IMR-90 (cell line): Measurements from ENCODE around the gene SOX5. TPM values are rescaled to one million over a fixed set of nuclear protein-coding genes. Genes with fewer than 3 reads are reported as not detected.

Experiments used
- ATAC-seq: fragments of 200-7000 bp; cut with Tn5 transposase; 2 replicates; pipeline ENCODE4 v1.9.1; 2020; ENCODE audit warnings: low read depth, mild to moderate bottlenecking, moderate library complexity
- BruUV-seq: library from RNA; stranded (reverse); fragments of 400-500 nt; replicated peaks from 2 replicates; lab custom pipeline; 2021; lab: Mats Ljungman, UMichigan
- CTCF ChIA-PET: fragments of 300-600 bp; formaldehyde crosslinking; extraction: SDS; loops from one replicate; lab custom pipeline; 2021; ENCODE audit warnings: antibody characterized with exemption; lab: Yijun Ruan, JAX
- POLR2A ChIA-PET: fragments of 300-600 bp; sonication (Branson Sonifier 250); formaldehyde crosslinking; loops from one replicate; lab custom pipeline; 2022; ENCODE audit warnings: antibody characterized with exemption; ENCODE audit not compliant: unreplicated experiment; lab: Charles Lee
- DNase-seq: peaks from one replicate; pipeline ENCODE4 v3.0.0; 2013
- H2AFZ ChIP-seq: replicated peaks from 2 replicates; pipeline ENCODE3; 2013; ENCODE audit warnings: low read length, mild to moderate bottlenecking; ENCODE audit not compliant: poor library complexity
- H2AK5ac ChIP-seq: 2 replicates; pipeline ENCODE4 v1.6.1; 2013; ENCODE audit warnings: low read depth, low read length, inconsistent platforms
- H2AK9ac ChIP-seq: replicated peaks from 2 replicates; pipeline ENCODE3; 2013; ENCODE audit warnings: mild to moderate bottlenecking, low read depth, low read length, moderate library complexity; ENCODE audit not compliant: poor library complexity
- H2BK120ac ChIP-seq: 2 replicates; pipeline ENCODE4 v1.6.1; 2013; ENCODE audit warnings: low read depth, low read length, inconsistent platforms
- H2BK15ac ChIP-seq: 3 replicates; pipeline ENCODE4 v1.6.1; 2013; ENCODE audit warnings: low read depth, low read length, inconsistent platforms
- H2BK20ac ChIP-seq: 2 replicates; pipeline ENCODE4 v1.6.1; 2013; ENCODE audit warnings: low read depth, mild to moderate bottlenecking, inconsistent platforms, low read length, moderate library complexity
- H2BK5ac ChIP-seq: 2 replicates; pipeline ENCODE4 v1.6.1; 2013; ENCODE audit warnings: mild to moderate bottlenecking, low read depth, low read length, inconsistent platforms; ENCODE audit not compliant: poor library complexity, severe bottlenecking
- H3K14ac ChIP-seq: replicated peaks from 2 replicates; pipeline ENCODE4 v1.6.1; 2013; ENCODE audit warnings: low read depth, low read length, inconsistent platforms
- H3K18ac ChIP-seq: 2 replicates; pipeline ENCODE4 v1.6.1; 2013; ENCODE audit warnings: low read depth, low read length, control low read depth
- H3K23ac ChIP-seq: 2 replicates; pipeline ENCODE4 v1.6.1; 2013; ENCODE audit warnings: low read depth, low read length, inconsistent platforms
- H3K27ac ChIP-seq: 2 replicates; pipeline ENCODE4 v1.5.1; 2013; ENCODE audit warnings: mild to moderate bottlenecking, control low read depth, low read length; ENCODE audit not compliant: insufficient read depth
- H3K27me3 ChIP-seq: 2 replicates; pipeline ENCODE4 v1.6.1; 2013; ENCODE audit warnings: low read length; ENCODE audit not compliant: control insufficient read depth, insufficient read depth
- H3K36me3 ChIP-seq: 2 replicates; pipeline ENCODE4 v1.6.1; 2013; ENCODE audit warnings: low read length, mixed read lengths; ENCODE audit not compliant: control insufficient read depth, insufficient read depth
- H3K4ac ChIP-seq: 2 replicates; pipeline ENCODE4 v1.6.1; 2013; ENCODE audit warnings: low read depth, low read length, inconsistent platforms
- H3K4me1 ChIP-seq: 2 replicates; pipeline ENCODE4 v1.6.1; 2013; ENCODE audit warnings: low read length, mixed read lengths; ENCODE audit not compliant: control insufficient read depth, insufficient read depth
- H3K4me2 ChIP-seq: 2 replicates; pipeline ENCODE4 v1.6.1; 2013; ENCODE audit warnings: low read depth, mild to moderate bottlenecking, control low read depth, low read length, moderate library complexity
- H3K4me3 ChIP-seq: 2 replicates; pipeline ENCODE4 v1.5.1; 2013; ENCODE audit warnings: low read depth, mild to moderate bottlenecking, control low read depth, low read length, moderate library complexity; ENCODE audit not compliant: insufficient read depth
- H3K56ac ChIP-seq: 2 replicates; pipeline ENCODE4 v1.6.1; 2013; ENCODE audit warnings: low read length, inconsistent platforms; ENCODE audit not compliant: insufficient read depth; ENCODE audit errors: extremely low read depth
- H3K79me1 ChIP-seq, 2 experiments: 2 replicates each; pipeline ENCODE4 v1.6.1; 2013; ENCODE audit warnings: low read length in 2 of 2, inconsistent platforms in 1 of 2, low read depth in 1 of 2
- H3K9ac ChIP-seq: 2 replicates; pipeline ENCODE4 v1.6.1; 2013; ENCODE audit warnings: low read depth, low read length, control low read depth
- H3K9me1 ChIP-seq: 2 replicates; pipeline ENCODE4 v1.6.1; 2013; ENCODE audit warnings: low read length, inconsistent platforms; ENCODE audit not compliant: insufficient read depth
- H3K9me3 ChIP-seq: 2 replicates; pipeline ENCODE4 v1.6.1; 2013; ENCODE audit warnings: low read length; ENCODE audit not compliant: control insufficient read depth, insufficient read depth
- H4K20me1 ChIP-seq: 2 replicates; pipeline ENCODE4 v1.6.1; 2013; ENCODE audit warnings: low read length, inconsistent platforms; ENCODE audit not compliant: insufficient read depth
- H4K5ac ChIP-seq: 2 replicates; pipeline ENCODE4 v1.6.1; 2013; ENCODE audit warnings: mild to moderate bottlenecking, low read depth, low read length, control low read depth
- H4K8ac ChIP-seq, 2 experiments: 2 replicates each; pipeline ENCODE4 v1.6.1; 2013; ENCODE audit warnings: low read depth in 2 of 2, low read length in 2 of 2, control low read depth in 1 of 2, inconsistent platforms in 1 of 2
- H4K91ac ChIP-seq: 2 replicates; pipeline ENCODE4 v1.6.1; 2013; ENCODE audit warnings: low read depth, low read length, inconsistent platforms; ENCODE audit not compliant: insufficient read depth
- CEBPB ChIP-seq: IDR thresholded peaks from 2 replicates; pipeline ENCODE4 v1.6.1; 2012; ENCODE audit warnings: low read depth, low read length, improper control_type of control experiment
- FOS ChIP-seq: fragments of 150-350 bp; IDR thresholded peaks from 2 replicates; pipeline ENCODE4 v1.6.1; 2016; ENCODE audit warnings: low read depth, low read length
- MXI1 ChIP-seq: IDR thresholded peaks from 2 replicates; pipeline ENCODE4 v1.6.1; 2012; ENCODE audit warnings: low read depth, mild to moderate bottlenecking, low read length, moderate library complexity, borderline replicate concordance
- NFE2L2 ChIP-seq: fragments of 150-350 bp; IDR thresholded peaks from 2 replicates; pipeline ENCODE4 v1.6.1; 2016; ENCODE audit warnings: low read depth, mild to moderate bottlenecking, low read length
- POLR2A ChIP-seq: IDR thresholded peaks from 2 replicates; pipeline ENCODE4 v1.6.1; 2012; ENCODE audit warnings: mild to moderate bottlenecking, low read depth, low read length
- RAD21 ChIP-seq: IDR thresholded peaks from 2 replicates; pipeline ENCODE4 v1.6.1; 2012; ENCODE audit warnings: low read length, improper control_type of control experiment
- RCOR1 ChIP-seq: IDR thresholded peaks from 2 replicates; pipeline ENCODE4 v1.6.1; 2012; ENCODE audit warnings: mild to moderate bottlenecking, low read length, improper control_type of control experiment; ENCODE audit not compliant: insufficient replicate concordance
- RFX5 ChIP-seq: IDR thresholded peaks from 2 replicates; pipeline ENCODE4 v1.8.0; 2012; ENCODE audit warnings: low read depth, mild to moderate bottlenecking, low read length, moderate library complexity
- SMC3 ChIP-seq: fragments of 150-350 bp; IDR thresholded peaks from 2 replicates; pipeline ENCODE4 v1.6.1; 2016; ENCODE audit warnings: low read depth, mild to moderate bottlenecking, antibody characterized with exemption, low read length, moderate library complexity
- WGBS, 2 experiments: methylation state at CpG; one replicate each; pipeline versions ENCODE4 v1.1.5 to v1.1.7; 2013; ENCODE audit warnings: missing lambda C conversion rate in 2 of 2; ENCODE audit not compliant: insufficient read length in 1 of 2; ENCODE audit errors: extremely low coverage in 2 of 2; 5-methylcytosine and 5-hydroxymethylcytosine counted together
- dilution Hi-C: fragments of 300-500 bp; cut with HindIII; formaldehyde crosslinking; loops from one replicate; pipeline ENCODE4 v1.14.3; 2018; ENCODE audit warnings: low sequenced_read_pairs; ENCODE audit not compliant: unreplicated experiment
- in situ Hi-C: fragments of 300-500 bp; cut with MboI; formaldehyde crosslinking; loops from 3 replicates; pipeline ENCODE4 v1.14.3; 2019; ENCODE audit warnings: low sequenced_read_pairs, inconsistent platforms, mixed read lengths
- intact Hi-C: fragments of 100-400 bp; cut with micrococcal nuclease; formaldehyde crosslinking; loops from 2 replicates; pipeline ENCODE4 v1.10.0; 2022
- polyA plus RNA-seq, 3 experiments: library from polyadenylated mRNA; depleted of rRNA; stranded (reverse); fragments of >200 nt; gene quantifications; 2 replicates each; pipeline ENCODE4 v1.2.3, GENCODE V29; 2012; ENCODE audit warnings: low replicate concordance in 1 of 3
- total RNA-seq: library from RNA; depleted of rRNA; stranded (reverse); fragments of >200 nt; gene quantifications from 2 replicates; pipeline ENCODE4 v1.2.3, GENCODE V29; 2012
- TF ChIP-seq, protein P1 (sequence below): conservative IDR thresholded peaks from 2 replicates; pipeline ENCODE4 v1.5.1; 2012; ENCODE audit warnings: mild to moderate bottlenecking, low read depth, low read length, improper control_type of control experiment
- TF ChIP-seq, protein P2 (sequence below): fragments of 150-350 bp; IDR thresholded peaks from 2 replicates; pipeline ENCODE4 v1.6.1; 2017; ENCODE audit warnings: mild to moderate bottlenecking, antibody characterized with exemption, low read length, low read depth
- TF ChIP-seq, protein P3 (sequence below): fragments of 150-350 bp; IDR thresholded peaks from 2 replicates; pipeline ENCODE4 v1.6.1; 2016; ENCODE audit warnings: low read depth, mild to moderate bottlenecking, low read length, moderate library complexity, borderline replicate concordance

SOX5 gene
- total and polyA plus RNA-seq, 2 of the 4 experiments (the other 2 are of a cell fraction), result 1.1 to 13.1 TPM

- ATAC-seq (no peak), DNase-seq (no peak)
- Histone ChIP-seq H2BK15ac (no peak overlapping the region), H2BK120ac (no peak overlapping the region), H3K56ac (no peak overlapping the region), H2AFZ (no peak overlapping the region), H3K27me3 (no peaks in the 10 kb centered on the region), H4K91ac (no peak overlapping the region), H3K4me3 (no peak overlapping the region), H2AK9ac (no peak overlapping the region), H3K4ac (no peak overlapping the region), H4K5ac (no peak overlapping the region), H4K8ac (no peak overlapping the region), H3K4me1 (no peaks in the 10 kb centered on the region), H3K9me1 (no peaks in the 10 kb centered on the region), H2BK20ac (no peak overlapping the region), H2AK5ac (no peak overlapping the region), H4K20me1 (no peaks in the 10 kb centered on the region), H3K18ac (no peak overlapping the region), H3K4me2 (no peak overlapping the region), H3K36me3 (no peaks in the 10 kb centered on the region), H3K14ac (no peak overlapping the region), H2BK5ac (no peak overlapping the region), H3K9me3 (no peaks in the 10 kb centered on the region), H3K79me1 (no peaks in the 10 kb centered on the region), H3K9ac (no peak overlapping the region), H3K27ac (no peak overlapping the region), H3K23ac (no peak overlapping the region)
- dilution Hi-C loops (no loop called here), in situ Hi-C loops (no loop called here), intact Hi-C loops (no loop called here)
- CTCF ChIA-PET, result no interaction called here
- WGBS, 2 experiments, result 100% methylated on average over 6 of the region's 10 CpGs; no CpG with 5 or more reads in 1 of the 2 experiments
- TF ChIP-seq RAD21, result no peak
- no peak for TF ChIP-seq CEBPB
- TF ChIP-seq RCOR1, result no peak
- no peak for TF ChIP-seq NFE2L2
- TF ChIP-seq, protein P1, sequence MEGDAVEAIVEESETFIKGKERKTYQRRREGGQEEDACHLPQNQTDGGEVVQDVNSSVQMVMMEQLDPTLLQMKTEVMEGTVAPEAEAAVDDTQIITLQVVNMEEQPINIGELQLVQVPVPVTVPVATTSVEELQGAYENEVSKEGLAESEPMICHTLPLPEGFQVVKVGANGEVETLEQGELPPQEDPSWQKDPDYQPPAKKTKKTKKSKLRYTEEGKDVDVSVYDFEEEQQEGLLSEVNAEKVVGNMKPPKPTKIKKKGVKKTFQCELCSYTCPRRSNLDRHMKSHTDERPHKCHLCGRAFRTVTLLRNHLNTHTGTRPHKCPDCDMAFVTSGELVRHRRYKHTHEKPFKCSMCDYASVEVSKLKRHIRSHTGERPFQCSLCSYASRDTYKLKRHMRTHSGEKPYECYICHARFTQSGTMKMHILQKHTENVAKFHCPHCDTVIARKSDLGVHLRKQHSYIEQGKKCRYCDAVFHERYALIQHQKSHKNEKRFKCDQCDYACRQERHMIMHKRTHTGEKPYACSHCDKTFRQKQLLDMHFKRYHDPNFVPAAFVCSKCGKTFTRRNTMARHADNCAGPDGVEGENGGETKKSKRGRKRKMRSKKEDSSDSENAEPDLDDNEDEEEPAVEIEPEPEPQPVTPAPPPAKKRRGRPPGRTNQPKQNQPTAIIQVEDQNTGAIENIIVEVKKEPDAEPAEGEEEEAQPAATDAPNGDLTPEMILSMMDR, result no peak
- TF ChIP-seq, protein P2, sequence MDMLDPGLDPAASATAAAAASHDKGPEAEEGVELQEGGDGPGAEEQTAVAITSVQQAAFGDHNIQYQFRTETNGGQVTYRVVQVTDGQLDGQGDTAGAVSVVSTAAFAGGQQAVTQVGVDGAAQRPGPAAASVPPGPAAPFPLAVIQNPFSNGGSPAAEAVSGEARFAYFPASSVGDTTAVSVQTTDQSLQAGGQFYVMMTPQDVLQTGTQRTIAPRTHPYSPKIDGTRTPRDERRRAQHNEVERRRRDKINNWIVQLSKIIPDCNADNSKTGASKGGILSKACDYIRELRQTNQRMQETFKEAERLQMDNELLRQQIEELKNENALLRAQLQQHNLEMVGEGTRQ, result no peak
- TF ChIP-seq FOS, result no peak
- TF ChIP-seq SMC3, result no peak
- TF ChIP-seq MXI1, result no peak
- no peak for TF ChIP-seq POLR2A
- TF ChIP-seq RFX5, result no peak
- TF ChIP-seq, protein P3, sequence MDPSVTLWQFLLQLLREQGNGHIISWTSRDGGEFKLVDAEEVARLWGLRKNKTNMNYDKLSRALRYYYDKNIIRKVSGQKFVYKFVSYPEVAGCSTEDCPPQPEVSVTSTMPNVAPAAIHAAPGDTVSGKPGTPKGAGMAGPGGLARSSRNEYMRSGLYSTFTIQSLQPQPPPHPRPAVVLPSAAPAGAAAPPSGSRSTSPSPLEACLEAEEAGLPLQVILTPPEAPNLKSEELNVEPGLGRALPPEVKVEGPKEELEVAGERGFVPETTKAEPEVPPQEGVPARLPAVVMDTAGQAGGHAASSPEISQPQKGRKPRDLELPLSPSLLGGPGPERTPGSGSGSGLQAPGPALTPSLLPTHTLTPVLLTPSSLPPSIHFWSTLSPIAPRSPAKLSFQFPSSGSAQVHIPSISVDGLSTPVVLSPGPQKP, result no peak
- no TSS peak for BruUV-seq
- POLR2A ChIA-PET, result no interaction called here
These were observed 15.3 kb upstream of the SOX5 start for GRCh38 chr12:23964812-23965211.
